Gastrocnemius medialis (tissue), 4 donors: ENCODE measurements around the gene RSPH9.

ENCODE experiments used
- POLR2A ChIP-seq, 2 donors: fragments of 450-650 bp; IDR thresholded peaks; one replicate each; pipeline ENCODE4 v1.6.1; 2017; ENCODE audit warnings: antibody characterized with exemption in 2 of 2, mild to moderate bottlenecking in 2 of 2, moderate library complexity in 2 of 2
- TF ChIP-seq, protein P1 (sequence below), 5 experiments: fragments of 450-650 bp in 3 of 5; fragments of 200-600 bp in 2 of 5; sonication (generic) in 2 of 5; IDR thresholded peaks in 4 of 5; conservative IDR thresholded peaks in 1 of 5; 1 replicate in 4 of 5; 2 replicates in 1 of 5; pipeline ENCODE4 v1.5.1; 2016 to 2019; ENCODE audit warnings: antibody characterized with exemption in 5 of 5, mild to moderate bottlenecking in 3 of 5, moderate library complexity in 3 of 5

GRCh38 chr6:43709654-43710303, 64.9 kb downstream of the RSPH9 start:
- TF ChIP-seq POLR2A (IDR thresholded peaks at IDR 0.05): no peak
- TF ChIP-seq, protein P1, sequence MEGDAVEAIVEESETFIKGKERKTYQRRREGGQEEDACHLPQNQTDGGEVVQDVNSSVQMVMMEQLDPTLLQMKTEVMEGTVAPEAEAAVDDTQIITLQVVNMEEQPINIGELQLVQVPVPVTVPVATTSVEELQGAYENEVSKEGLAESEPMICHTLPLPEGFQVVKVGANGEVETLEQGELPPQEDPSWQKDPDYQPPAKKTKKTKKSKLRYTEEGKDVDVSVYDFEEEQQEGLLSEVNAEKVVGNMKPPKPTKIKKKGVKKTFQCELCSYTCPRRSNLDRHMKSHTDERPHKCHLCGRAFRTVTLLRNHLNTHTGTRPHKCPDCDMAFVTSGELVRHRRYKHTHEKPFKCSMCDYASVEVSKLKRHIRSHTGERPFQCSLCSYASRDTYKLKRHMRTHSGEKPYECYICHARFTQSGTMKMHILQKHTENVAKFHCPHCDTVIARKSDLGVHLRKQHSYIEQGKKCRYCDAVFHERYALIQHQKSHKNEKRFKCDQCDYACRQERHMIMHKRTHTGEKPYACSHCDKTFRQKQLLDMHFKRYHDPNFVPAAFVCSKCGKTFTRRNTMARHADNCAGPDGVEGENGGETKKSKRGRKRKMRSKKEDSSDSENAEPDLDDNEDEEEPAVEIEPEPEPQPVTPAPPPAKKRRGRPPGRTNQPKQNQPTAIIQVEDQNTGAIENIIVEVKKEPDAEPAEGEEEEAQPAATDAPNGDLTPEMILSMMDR (IDR thresholded peaks at IDR 0.05 in 4 of 5, conservative IDR thresholded peaks at IDR 0.05 in 1 of 5): no peak
